ENCODE measurements around the gene GPC6.

Gene GPC6

DNA sequence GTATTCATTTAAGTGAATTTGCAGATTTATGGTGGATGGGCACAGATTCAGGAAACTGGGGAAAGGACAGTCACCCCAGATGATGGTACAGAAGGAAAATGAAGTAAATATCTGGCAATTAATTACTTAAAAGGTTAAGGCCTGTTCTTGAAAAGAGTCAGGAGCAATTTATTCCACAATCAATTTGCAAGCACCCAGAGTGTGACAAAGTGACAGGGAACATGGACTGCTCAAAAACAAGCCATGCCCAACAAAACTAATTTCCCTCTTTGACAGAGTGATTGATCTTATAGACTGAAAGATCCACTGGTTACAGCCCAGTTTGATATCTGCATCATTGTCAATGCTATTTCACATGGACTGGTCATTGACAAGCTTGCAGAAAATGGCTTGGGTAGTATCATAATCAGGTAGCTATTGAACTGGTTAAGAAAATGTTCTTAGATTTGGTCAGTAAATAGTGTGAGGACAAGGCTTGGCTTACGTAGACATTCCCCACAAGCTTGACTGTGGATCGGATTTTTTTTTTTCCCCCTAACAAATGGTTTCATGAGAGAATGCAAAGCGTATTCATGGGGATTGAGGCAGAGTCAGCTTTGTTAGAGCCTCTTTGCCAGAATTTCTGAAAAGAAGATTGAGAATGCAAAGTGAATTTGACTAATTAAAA lies 584.6 kb downstream of the GPC6 start:
- H3K79me2 ChIP-seq (ENCODE audit: insufficient read depth, low read depth): no peaks in the 10 kb centered on the region
- H3K27me3 ChIP-seq (ENCODE audit: insufficient read depth, low read depth): no peaks in the 10 kb centered on the region
- no peak overlapping the region for H3K4me2 ChIP-seq
- no peaks in the 10 kb centered on the region for H3K4me1 ChIP-seq (ENCODE audit: low read depth, poor library complexity, severe bottlenecking)
- no peaks in the 10 kb centered on the region for H4K20me1 ChIP-seq (ENCODE audit: insufficient read depth)
- H3K27ac ChIP-seq: no peak overlapping the region
- TF ChIP-seq, protein P1, sequence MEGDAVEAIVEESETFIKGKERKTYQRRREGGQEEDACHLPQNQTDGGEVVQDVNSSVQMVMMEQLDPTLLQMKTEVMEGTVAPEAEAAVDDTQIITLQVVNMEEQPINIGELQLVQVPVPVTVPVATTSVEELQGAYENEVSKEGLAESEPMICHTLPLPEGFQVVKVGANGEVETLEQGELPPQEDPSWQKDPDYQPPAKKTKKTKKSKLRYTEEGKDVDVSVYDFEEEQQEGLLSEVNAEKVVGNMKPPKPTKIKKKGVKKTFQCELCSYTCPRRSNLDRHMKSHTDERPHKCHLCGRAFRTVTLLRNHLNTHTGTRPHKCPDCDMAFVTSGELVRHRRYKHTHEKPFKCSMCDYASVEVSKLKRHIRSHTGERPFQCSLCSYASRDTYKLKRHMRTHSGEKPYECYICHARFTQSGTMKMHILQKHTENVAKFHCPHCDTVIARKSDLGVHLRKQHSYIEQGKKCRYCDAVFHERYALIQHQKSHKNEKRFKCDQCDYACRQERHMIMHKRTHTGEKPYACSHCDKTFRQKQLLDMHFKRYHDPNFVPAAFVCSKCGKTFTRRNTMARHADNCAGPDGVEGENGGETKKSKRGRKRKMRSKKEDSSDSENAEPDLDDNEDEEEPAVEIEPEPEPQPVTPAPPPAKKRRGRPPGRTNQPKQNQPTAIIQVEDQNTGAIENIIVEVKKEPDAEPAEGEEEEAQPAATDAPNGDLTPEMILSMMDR (conservative IDR thresholded peaks at IDR 0.05; ENCODE audit: low read depth, low read length): no peak
- H2AFZ ChIP-seq (ENCODE audit: low read depth): no peak overlapping the region
- H3K4me3 ChIP-seq (IDR thresholded peaks at IDR 0.05; ENCODE audit: insufficient read depth, low read depth, low read length): no peak overlapping the region
- H3K9ac ChIP-seq: no peak overlapping the region
- H3K36me3 ChIP-seq (ENCODE audit: insufficient read depth): no peaks in the 10 kb centered on the region

DNA sequence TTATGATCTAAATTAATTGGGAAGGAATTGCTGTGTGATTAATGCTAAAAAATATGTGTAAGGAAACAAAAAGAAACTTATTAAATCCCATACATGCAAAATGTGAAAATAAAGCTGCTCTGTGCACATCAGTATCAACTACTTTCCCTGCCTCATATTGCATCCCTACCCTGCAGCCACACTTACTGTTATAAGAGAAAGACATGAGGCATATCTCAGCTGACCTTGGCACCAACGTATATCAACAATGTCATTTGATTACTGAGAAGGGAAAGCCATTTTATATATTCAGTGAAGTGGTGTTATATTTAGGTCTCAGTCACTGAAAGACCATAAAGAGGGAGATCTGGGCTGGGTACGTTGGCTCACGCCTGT lies 585.1 kb downstream of the GPC6 start:
- TF ChIP-seq, protein P1 (conservative IDR thresholded peaks at IDR 0.05; ENCODE audit: low read depth, low read length): no peak
- Histone ChIP-seq H3K4me3 (IDR thresholded peaks at IDR 0.05; ENCODE audit: insufficient read depth, low read depth, low read length) (no peak overlapping the region), H3K4me1 (ENCODE audit: low read depth, poor library complexity, severe bottlenecking) (no peaks in the 10 kb centered on the region), H4K20me1 (ENCODE audit: insufficient read depth) (no peaks in the 10 kb centered on the region), H3K27me3 (ENCODE audit: insufficient read depth, low read depth) (no peaks in the 10 kb centered on the region), H3K27ac (no peak overlapping the region), H3K79me2 (ENCODE audit: insufficient read depth, low read depth) (no peaks in the 10 kb centered on the region), H3K9ac (no peak overlapping the region), H3K4me2 (no peak overlapping the region), H2AFZ (ENCODE audit: low read depth) (no peak overlapping the region), H3K36me3 (ENCODE audit: insufficient read depth) (no peaks in the 10 kb centered on the region)

DNA sequence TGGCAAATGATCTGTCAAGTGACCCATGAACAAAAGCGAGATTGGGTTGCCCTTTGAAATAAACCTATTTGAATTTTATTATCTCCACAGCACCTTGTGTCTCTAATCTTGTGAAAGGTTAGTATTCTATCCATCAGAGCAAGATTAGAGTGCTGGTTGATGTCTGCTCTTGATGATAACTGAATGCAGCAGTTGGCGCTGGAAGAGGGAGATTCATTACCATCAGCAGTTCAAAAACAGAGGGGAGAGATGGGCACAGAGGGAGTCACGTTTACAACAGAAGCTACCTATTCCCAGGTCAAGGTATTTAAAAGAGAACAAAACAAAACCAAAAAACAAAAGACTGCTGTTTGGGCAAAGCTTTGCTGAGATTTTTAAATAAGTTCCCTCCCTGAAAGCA lies 588.1 kb downstream of the GPC6 start:
- Histone ChIP-seq H3K27ac (no peak overlapping the region), H3K4me3 (IDR thresholded peaks at IDR 0.05; ENCODE audit: insufficient read depth, low read depth, low read length) (no peak overlapping the region), H3K36me3 (ENCODE audit: insufficient read depth) (no peaks in the 10 kb centered on the region), H3K27me3 (ENCODE audit: insufficient read depth, low read depth) (no peaks in the 10 kb centered on the region), H3K4me2 (no peak overlapping the region), H4K20me1 (ENCODE audit: insufficient read depth) (no peaks in the 10 kb centered on the region), H3K79me2 (ENCODE audit: insufficient read depth, low read depth) (no peaks in the 10 kb centered on the region), H3K9ac (no peak overlapping the region), H2AFZ (ENCODE audit: low read depth) (no peak overlapping the region), H3K4me1 (ENCODE audit: low read depth, poor library complexity, severe bottlenecking) (no peaks in the 10 kb centered on the region)
- TF ChIP-seq, protein P1 (conservative IDR thresholded peaks at IDR 0.05; ENCODE audit: low read depth, low read length): no peak

DNA sequence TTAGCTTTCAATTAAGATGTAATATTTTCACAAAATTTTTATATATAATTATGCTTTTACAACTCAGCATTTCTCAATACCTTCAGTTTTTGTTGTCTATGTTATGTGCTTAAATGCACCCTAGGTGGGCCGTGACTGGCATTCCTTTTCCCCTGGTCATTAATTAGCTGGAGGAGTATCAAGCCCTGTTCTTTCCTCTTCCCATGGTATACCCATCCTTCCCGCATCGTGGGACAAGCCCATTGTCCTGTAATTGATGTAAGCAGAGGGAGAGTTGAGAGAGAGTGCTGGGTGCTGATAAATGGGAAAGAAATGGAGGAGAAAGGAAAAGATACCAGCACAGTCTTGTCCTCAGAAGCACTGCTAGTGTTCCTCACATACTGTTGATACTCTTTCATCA lies 591.7 kb downstream of the GPC6 start:
- H3K4me3 ChIP-seq (IDR thresholded peaks at IDR 0.05; ENCODE audit: insufficient read depth, low read depth, low read length): no peak overlapping the region
- H3K27ac ChIP-seq: no peak overlapping the region
- no peaks in the 10 kb centered on the region for H3K36me3 ChIP-seq (ENCODE audit: insufficient read depth)
- no peaks in the 10 kb centered on the region for H4K20me1 ChIP-seq (ENCODE audit: insufficient read depth)
- TF ChIP-seq, protein P1 (conservative IDR thresholded peaks at IDR 0.05; ENCODE audit: low read depth, low read length): no peak
- no peak overlapping the region for H3K9ac ChIP-seq
- H2AFZ ChIP-seq (ENCODE audit: low read depth): no peak overlapping the region
- no peaks in the 10 kb centered on the region for H3K79me2 ChIP-seq (ENCODE audit: insufficient read depth, low read depth)
- no peaks in the 10 kb centered on the region for H3K4me1 ChIP-seq (ENCODE audit: low read depth, poor library complexity, severe bottlenecking)
- no peak overlapping the region for H3K4me2 ChIP-seq
- no peaks in the 10 kb centered on the region for H3K27me3 ChIP-seq (ENCODE audit: insufficient read depth, low read depth)
